Measurements from ENCODE around the gene RORB. TPM values are rescaled to one million over a fixed set of nuclear protein-coding genes. Genes with fewer than 3 reads are reported as not detected.
"Not testable (repeated sequence)": the region's sequence is repeated elsewhere in the genome, so short reads cannot be mapped to it uniquely, and the experiment has no call there.

The RORB gene
- total and polyA plus RNA-seq, 8 donors = 0.05 to 0.40 (median 0.10) TPM

GRCh38 chr9:74528207-74528606 is 31.1 kb downstream of the RORB start:
- Histone ChIP-seq H3K9me3 (no peaks in the 10 kb centered on the region), H3K27me3 (peaks cover 0 to 8% (median 0%) of the 10 kb centered on the region in 4 donors), H3K4me1 (no peaks in the 10 kb centered on the region), H3K4me3 (no peak overlapping the region), H3K27ac (no peak overlapping the region), H3K36me3 (no peaks in the 10 kb centered on the region)
- FAIRE-seq (no peak), DNase-seq (no peak), ATAC-seq (no peak)
- WGBS, 2 donors = 17 to 33% methylated on average over 6 of the region's 6 CpGs
- TF ChIP-seq CTCF (IDR thresholded peaks at IDR 0.05) = no peak
- intact Hi-C loops (cut with DNase I) = no loop called here

GRCh38 chr9:74530458-74530857 is 33.3 kb downstream of the RORB start:
- FAIRE-seq; DNase-seq; H3K27ac ChIP-seq; ATAC-seq; H3K9me3 ChIP-seq; intact Hi-C loops (cut with DNase I); H3K4me3 ChIP-seq; H3K4me1 ChIP-seq; H3K36me3 ChIP-seq; H3K27me3 ChIP-seq: not testable (repeated sequence)
- 45 to 56% methylated on average over 8 of the region's 8 CpGs for WGBS, 2 donors

GRCh38 chr9:74533253-74533652 is 36.1 kb downstream of the RORB start:
- Histone ChIP-seq H3K4me3 (no peak overlapping the region), H3K4me1 (no peaks in the 10 kb centered on the region), H3K27me3 (peaks cover 0 to 5% (median 0%) of the 10 kb centered on the region in 4 donors), H3K36me3 (no peaks in the 10 kb centered on the region), H3K27ac (no peak overlapping the region), H3K9me3 (no peaks in the 10 kb centered on the region)
- ATAC-seq = no peak
- TF ChIP-seq CTCF (IDR thresholded peaks at IDR 0.05) = no peak
- intact Hi-C loops (cut with DNase I) = no loop called here
- no peak for FAIRE-seq
- WGBS, 2 donors = 40 to 63% methylated on average over 1 of the region's 1 CpG
- no peak for DNase-seq

GRCh38 chr9:74534841-74535240 is 37.7 kb downstream of the RORB start:
- no peak for TF ChIP-seq CTCF (IDR thresholded peaks at IDR 0.05)
- Histone ChIP-seq H3K4me3 (no peak overlapping the region), H3K9me3 (no peaks in the 10 kb centered on the region), H3K27me3 (peaks cover 0 to 5% (median 0%) of the 10 kb centered on the region in 4 donors), H3K4me1 (no peaks in the 10 kb centered on the region), H3K27ac (no peak overlapping the region), H3K36me3 (no peaks in the 10 kb centered on the region)
- intact Hi-C loops (cut with DNase I) = no loop called here
- FAIRE-seq (no peak), DNase-seq (no peak), ATAC-seq (no peak)
- 69 to 71% methylated on average over 3 of the region's 3 CpGs for WGBS, 2 donors

GRCh38 chr9:74543145-74543544 is 46.0 kb downstream of the RORB start:
- no peaks in the 10 kb centered on the region for H3K27me3 ChIP-seq
- H3K9me3 ChIP-seq = no peaks in the 10 kb centered on the region
- WGBS, 2 donors = 35 to 38% methylated on average over 3 of the region's 3 CpGs
- DNase-seq (no peak), FAIRE-seq (no peak), ATAC-seq (no peak)
- H3K27ac ChIP-seq = no peak overlapping the region
- H3K36me3 ChIP-seq = no peaks in the 10 kb centered on the region
- no peaks in the 10 kb centered on the region for H3K4me1 ChIP-seq
- no peak for TF ChIP-seq CTCF (IDR thresholded peaks at IDR 0.05)
- no peak overlapping the region for H3K4me3 ChIP-seq
- intact Hi-C loops (cut with DNase I) = no loop called here

GRCh38 chr9:74551266-74551665 is 54.1 kb downstream of the RORB start:
- no peak for DNase-seq
- FAIRE-seq = no peak
- no peak for TF ChIP-seq CTCF (IDR thresholded peaks at IDR 0.05)
- H3K27ac ChIP-seq = no peak overlapping the region
- no peaks in the 10 kb centered on the region for H3K4me1 ChIP-seq
- no peaks in the 10 kb centered on the region for H3K27me3 ChIP-seq
- no peaks in the 10 kb centered on the region for H3K9me3 ChIP-seq
- no peak overlapping the region for H3K4me3 ChIP-seq
- intact Hi-C loops (cut with DNase I) = no loop called here
- H3K36me3 ChIP-seq = no peaks in the 10 kb centered on the region
- WGBS, 2 donors = 70 to 71% methylated on average over 5 of the region's 5 CpGs
- ATAC-seq = no peak
